Prostate gland (tissue), 2 donors: ENCODE data around the gene ATP6V0B.

Experiments
- CTCF ChIP-seq, 4 experiments: fragments of 200-600 bp in 2 of 4; fragments of 450-650 bp in 2 of 4; sonication (generic) in 2 of 4; IDR thresholded peaks; 1 replicate in 3 of 4; 2 replicates in 1 of 4; pipeline ENCODE4 v1.5.1; 2016 to 2019; ENCODE audit warnings: antibody characterized with exemption in 4 of 4, mild to moderate bottlenecking in 2 of 4, moderate library complexity in 2 of 4
- POLR2A ChIP-seq: fragments of 450-650 bp; IDR thresholded peaks from one replicate; pipeline ENCODE4 v1.6.1; 2016; ENCODE audit warnings: antibody characterized with exemption, mild to moderate bottlenecking

GRCh38 chr1:43990271-43991199 is 15.8 kb downstream of the ATP6V0B start:
- TF ChIP-seq CTCF (IDR thresholded peaks at IDR 0.05) (no peak), POLR2A (no peak)
